RPMI8226 (cell line): ENCODE results near the gene USP28.

Experiments
- DNase-seq: peaks from one replicate; pipeline ENCODE4 v3.0.0-alpha.2; 2015

The USP28 gene

DNA sequence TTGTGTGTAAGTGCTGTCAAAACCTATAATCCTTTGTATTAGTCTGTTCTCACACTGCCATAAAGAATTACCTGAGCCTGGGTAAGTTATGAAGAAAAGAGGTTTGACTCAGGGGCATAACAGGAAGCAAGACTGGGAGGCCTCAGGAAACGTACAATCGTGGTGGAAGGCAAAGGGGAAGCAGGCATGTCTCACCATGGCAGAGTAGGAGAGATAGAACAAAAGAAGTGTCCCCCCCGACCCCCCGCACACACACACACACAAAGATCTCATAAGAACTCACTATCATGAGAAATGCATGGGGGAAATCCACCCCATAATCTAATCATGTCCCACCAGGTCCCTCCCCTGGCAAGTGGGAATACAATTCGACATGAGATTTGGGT lies 2.3 kb upstream of the USP28 start:
- DNase-seq: no peak

DNA sequence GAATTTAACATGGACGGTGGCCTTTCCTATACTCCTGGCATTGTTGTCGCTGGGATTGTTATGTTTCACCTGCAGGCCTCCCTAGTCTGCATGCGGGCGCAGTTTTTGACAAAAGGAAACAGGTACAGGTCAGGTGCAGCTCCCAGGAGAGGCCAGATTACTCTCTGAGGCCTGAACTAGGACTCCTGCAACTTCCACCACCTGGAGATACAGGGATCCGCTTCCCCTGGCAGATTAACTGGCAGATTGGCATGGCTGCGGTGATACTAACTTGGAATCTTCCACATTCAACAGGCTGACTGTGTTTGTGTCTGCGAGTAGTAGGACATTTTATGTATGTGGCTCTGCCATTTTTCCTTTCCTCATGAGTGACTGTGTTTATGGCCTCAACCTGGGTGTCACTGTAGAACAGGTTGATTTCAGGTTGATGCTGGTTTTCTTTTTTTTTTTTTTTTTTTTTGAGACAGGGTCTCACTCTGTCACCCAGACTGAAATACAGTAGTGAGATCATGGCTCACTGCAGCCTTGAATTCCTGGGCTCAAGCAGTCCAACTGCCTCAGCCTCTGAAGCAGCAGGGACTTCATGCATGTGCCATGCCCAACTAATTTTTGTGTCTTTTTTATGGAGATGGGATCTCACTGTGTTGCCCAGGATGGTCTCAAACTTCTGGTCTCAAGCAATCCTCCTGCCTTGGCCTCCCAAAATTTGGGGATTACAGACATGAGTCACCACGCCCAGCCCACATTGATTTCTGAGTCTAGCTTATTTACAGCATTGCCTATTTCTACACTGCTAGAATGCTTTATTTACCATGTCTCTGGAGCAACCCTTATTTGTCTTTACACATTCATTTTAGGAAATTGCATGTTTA lies 1.7 kb upstream of the USP28 start:
- no peak for DNase-seq

GRCh38 chr11:113876074-113876797 lies 864 bp upstream of the USP28 start:
- no peak for DNase-seq

DNA sequence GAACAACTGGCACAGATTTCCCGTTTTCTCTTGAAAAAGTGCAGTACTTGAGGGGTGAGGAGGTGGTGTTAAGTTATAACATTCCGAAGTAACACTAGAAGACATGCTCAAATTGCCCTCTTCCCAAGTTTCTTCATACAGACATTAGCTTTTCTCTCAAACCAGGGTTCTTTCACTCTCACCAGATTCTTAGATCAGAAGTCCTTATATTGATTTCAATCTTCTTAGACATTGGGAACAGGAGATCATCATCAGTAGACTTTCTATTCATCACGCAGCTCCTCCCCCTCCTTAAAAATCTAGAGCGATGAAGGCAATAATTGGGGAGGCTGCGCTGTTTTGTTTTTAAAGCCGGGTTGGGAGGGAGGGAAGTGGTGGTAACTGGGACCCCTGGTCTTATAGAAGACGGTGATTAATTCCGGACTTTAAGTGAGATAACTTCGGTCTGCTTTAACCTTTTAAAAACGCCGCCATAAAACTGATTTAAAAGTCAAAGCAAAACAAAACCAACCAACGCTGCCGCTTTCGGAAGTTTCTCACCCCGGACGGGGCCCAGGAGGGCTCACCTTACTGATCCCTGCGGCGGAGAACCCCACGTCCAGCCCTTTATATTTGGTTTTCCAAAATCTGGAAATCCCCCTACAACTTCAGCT lies 665 bp downstream of the USP28 start:
- peak; percentile 46 for DNase-seq

GRCh38 chr11:113874096-113874495 lies 1.3 kb downstream of the USP28 start:
- DNase-seq: no peak

GRCh38 chr11:113873236-113873626 lies 2.1 kb downstream of the USP28 start:
- DNase-seq: no peak

- no peak for DNase-seq
These were observed 4.0 kb downstream of the USP28 start for GRCh38 chr11:113871336-113871735.

DNA sequence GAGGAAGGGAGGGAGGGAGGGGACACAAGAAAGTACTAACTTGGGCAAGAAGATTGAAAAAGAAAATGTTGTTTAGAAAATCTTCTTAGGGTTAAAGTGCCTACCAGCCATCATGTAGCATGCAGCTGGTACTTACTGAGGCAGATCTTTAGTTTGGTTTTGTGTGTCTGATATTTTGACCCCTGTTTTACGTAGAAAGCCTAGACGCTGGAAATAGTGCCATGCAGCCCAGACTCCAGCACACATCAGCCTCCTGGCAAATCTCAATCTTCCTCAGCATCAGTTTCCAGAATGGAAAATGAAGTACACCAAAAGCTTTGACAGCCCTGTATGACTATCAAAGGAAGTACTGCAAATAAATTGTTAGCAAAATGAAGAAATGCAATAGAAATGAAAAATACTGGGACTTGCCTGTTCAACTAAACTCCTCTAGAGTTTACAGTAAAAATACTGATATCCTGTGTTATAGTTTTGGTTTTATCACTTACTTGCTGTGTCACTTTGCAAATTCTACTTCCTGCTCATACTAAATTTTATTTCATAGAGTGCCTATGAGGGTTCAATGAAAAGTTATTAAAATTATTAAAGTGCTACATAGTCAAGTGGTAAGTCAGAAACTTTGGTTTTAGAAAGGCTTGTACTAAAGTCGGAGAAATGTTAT lies 7.4 kb downstream of the USP28 start:
- DNase-seq: no peak

GRCh38 chr11:113865873-113866272 lies 9.5 kb downstream of the USP28 start:
- DNase-seq: no peak

DNA sequence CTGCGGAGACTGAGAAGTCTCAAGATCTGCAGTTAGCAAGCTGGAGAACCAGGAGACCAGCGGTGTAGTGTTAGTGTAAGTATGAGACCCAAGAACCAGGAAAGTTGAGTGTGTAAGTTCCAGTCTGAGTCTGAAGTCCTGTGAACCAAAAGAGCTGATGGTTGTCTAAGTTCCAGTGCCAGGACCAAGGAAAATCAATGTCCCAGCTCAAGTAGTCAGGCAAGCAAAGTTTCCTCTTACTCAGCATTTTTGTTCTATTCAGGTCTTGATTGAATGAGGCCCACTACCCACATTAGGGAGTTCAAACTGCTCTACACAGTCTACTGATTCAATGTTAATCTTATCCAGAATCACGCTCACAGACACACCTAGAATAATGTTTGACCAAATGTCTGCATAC lies 11.0 kb downstream of the USP28 start:
- DNase-seq: no peak

- DNase-seq: no peak
These were observed 12.9 kb downstream of the USP28 start for GRCh38 chr11:113862435-113862834.

- DNase-seq: no peak
These were observed 15.7 kb downstream of the USP28 start for GRCh38 chr11:113859665-113860064.

GRCh38 chr11:113856966-113857759 lies 18.2 kb downstream of the USP28 start:
- DNase-seq: no peak

DNA sequence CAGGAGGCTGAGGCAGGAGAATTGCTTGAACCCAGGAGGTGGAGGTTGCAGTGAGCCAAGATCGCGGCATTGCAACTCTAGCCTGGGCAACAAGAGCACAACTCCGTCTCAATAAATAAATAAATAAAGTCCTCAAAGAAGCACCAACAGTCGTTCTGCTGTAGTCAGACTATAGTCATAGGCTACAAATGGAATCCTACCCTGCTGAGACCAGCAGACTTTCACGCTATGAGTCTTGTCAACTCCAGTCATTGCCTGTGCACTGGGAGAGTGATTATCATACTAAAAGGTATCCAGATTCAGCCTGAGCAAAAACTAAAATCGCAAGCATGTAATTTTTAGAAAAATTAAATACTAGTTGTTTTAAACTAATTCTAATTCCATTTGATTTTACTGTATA lies 19.6 kb downstream of the USP28 start:
- no peak for DNase-seq

DNA sequence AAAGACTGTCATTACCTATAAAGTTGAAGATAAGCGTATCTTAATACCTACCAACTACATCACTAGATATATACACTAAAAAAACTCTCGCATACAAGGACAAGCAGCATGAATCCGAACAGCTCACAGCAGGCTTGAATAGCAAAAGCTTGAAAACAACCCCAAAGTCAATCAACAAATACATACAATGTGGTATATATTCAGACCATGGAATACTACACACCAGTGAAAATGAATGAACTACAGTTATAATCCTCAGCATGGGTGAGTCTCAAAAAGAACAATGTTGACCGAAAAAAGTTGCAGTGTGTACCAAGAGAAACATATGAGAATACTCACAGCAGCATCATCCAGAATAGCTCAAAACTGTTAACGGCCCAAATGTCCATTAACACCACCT lies 25.2 kb downstream of the USP28 start:
- no peak for DNase-seq

DNA sequence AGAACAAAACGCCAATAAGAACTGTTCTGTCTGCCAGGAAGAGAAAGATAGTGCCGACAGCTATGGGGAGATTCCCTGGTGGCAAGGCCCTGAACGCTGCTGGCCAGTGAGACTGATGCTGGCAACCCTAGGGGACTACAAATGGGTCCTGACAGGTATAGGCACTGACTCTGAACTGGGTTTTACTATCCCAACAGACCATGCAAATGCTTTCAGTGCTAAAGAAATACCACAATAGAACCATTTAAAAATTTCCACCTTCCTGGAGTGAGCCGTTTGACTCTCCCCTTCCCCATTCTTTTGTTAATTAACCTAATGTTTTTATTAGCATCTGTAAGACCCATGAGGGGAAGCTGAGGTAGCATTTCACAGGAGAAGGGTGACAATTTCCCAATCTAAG lies 25.7 kb downstream of the USP28 start:
- no peak for DNase-seq

GRCh38 chr11:113847580-113847979 lies 27.8 kb downstream of the USP28 start:
- no peak for DNase-seq

- DNase-seq: no peak
These were observed 28.3 kb downstream of the USP28 start for GRCh38 chr11:113847111-113847510.

DNA sequence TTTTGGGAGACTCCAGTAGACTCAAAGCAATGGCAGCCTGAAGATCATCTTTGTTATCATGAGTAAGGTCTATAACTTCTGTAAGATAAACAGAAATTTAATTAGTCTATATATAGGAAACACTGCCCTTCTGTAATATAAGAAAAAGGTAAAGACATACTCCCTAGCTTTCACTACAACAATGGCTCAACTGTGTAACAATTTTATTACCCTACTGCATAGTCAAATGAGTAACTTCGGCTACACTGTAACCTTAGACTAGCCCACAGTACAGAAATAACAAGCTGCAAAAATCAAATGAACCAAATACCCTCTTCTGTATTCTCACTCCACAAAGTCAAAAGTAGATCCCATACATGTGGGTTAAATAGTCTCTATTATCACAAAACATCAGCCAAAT lies 33.7 kb downstream of the USP28 start:
- DNase-seq: no peak

- DNase-seq: no peak
These were observed 34.3 kb downstream of the USP28 start for GRCh38 chr11:113840932-113841664.

DNA sequence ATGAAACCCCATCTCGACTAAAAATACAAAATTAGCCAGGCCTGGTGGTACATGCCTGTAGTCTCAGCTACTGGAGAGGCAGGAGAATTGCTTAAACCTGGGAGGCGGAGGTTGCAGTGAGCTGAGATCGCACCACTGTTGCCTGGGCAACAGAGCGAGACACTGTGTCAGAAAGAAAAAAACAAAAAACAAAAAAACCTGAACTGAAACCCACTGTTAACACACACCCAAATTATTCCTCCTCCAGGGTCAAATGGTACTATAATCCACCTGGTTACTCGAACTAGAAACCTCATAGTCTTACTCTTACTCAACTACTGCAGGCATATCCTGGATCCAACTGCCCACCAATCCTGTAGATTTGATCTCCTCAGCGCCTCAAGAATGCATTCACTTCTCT lies 35.5 kb downstream of the USP28 start:
- no peak for DNase-seq

- no peak for DNase-seq
These were observed 37.4 kb downstream of the USP28 start for GRCh38 chr11:113838005-113838404.
